ENCODE results near the gene XYLB. TPM values are rescaled to one million over a fixed set of nuclear protein-coding genes. Genes with fewer than 3 reads are reported as not detected.

The XYLB gene
- total RNA-seq, 2 experiments from 2014 or later, result 0.25 to 0.59 TPM

DNA sequence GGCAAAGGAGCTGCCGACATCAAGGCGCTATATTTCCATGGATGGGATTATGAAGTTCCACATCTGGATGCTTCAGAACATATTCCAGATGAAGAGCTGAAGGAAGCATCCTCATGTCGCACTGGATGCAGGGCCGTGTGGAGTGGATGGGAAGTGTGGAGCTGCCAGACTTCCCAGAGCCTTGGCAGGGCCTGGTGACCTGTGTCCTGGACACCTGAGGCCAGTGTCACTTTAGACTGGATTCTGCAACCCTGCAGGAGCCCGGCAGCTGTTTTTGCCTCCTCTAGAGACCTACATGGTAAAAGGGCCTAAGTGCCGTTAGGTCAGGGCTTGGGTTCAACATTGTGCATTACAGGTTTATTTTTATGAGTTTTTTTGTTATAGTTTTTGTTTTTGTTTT lies 11.3 kb upstream of the XYLB start:
- DNase-seq, result no peak
- Mint-ChIP-seq H3K27ac (no peak overlapping the region), H3K9me3 (no peaks in the 10 kb centered on the region), H3K4me3 (no peak overlapping the region), H3K27me3 (no peaks in the 10 kb centered on the region), H3K4me1 (ENCODE audit: low read depth) (no peaks in the 10 kb centered on the region), H3K36me3 (ENCODE audit: low read depth) (no peaks in the 10 kb centered on the region)
- ChIA-PET CTCF (no interaction called here), POLR2A (no interaction called here)
- Histone ChIP-seq H3K36me3 (ENCODE audit: insufficient read depth, low read length) (no peaks in the 10 kb centered on the region), H3K27me3 (ENCODE audit: control insufficient read depth in 1 of 2, insufficient read depth in 2 of 2, low read length in 2 of 2) (no peaks in the 10 kb centered on the region), H3K4me1 (ENCODE audit: insufficient read depth, low read length) (no peaks in the 10 kb centered on the region), H3K4me3 (ENCODE audit: low read length) (no peak overlapping the region), H3K9me3 (ENCODE audit: control insufficient read depth in 1 of 2, insufficient read depth in 1 of 2, low read length in 2 of 2) (no peaks in the 10 kb centered on the region), H3K27ac (ENCODE audit: low read depth in 1 of 2, low read length in 2 of 2) (no peak overlapping the region)
- ATAC-seq (ENCODE audit: poor library complexity), result no peak
- intact Hi-C loops (cut with DNase I, micrococcal nuclease), result no loop called here
- TF ChIP-seq, protein P1, sequence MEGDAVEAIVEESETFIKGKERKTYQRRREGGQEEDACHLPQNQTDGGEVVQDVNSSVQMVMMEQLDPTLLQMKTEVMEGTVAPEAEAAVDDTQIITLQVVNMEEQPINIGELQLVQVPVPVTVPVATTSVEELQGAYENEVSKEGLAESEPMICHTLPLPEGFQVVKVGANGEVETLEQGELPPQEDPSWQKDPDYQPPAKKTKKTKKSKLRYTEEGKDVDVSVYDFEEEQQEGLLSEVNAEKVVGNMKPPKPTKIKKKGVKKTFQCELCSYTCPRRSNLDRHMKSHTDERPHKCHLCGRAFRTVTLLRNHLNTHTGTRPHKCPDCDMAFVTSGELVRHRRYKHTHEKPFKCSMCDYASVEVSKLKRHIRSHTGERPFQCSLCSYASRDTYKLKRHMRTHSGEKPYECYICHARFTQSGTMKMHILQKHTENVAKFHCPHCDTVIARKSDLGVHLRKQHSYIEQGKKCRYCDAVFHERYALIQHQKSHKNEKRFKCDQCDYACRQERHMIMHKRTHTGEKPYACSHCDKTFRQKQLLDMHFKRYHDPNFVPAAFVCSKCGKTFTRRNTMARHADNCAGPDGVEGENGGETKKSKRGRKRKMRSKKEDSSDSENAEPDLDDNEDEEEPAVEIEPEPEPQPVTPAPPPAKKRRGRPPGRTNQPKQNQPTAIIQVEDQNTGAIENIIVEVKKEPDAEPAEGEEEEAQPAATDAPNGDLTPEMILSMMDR (IDR thresholded peaks at IDR 0.05), result no peak

DNA sequence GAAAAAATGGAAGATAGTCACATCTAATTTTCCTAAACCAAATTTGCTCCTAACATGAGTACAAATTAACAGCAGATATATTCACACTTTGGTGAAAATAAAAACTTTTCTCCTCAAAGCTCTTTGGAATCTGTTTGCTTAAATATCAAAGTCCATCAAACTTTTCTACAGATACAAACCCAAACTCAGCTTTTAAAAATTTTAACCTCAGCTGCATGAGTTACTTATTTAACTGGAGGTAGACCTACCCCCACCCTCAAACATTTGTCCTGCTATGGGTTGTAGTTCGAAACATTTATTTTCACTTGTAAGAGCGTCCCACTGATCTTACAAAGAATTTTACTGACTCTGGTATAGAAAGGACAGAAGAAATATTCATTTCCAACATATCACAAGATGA lies 8.9 kb upstream of the XYLB start:
- ATAC-seq (ENCODE audit: poor library complexity) (no peak), DNase-seq (no peak)
- CTCF ChIA-PET, result no interaction called here
- Mint-ChIP-seq H3K9me3 (no peaks in the 10 kb centered on the region), H3K27ac (no peak overlapping the region), H3K27me3 (no peaks in the 10 kb centered on the region), H3K36me3 (ENCODE audit: low read depth) (no peaks in the 10 kb centered on the region), H3K4me1 (ENCODE audit: low read depth) (no peaks in the 10 kb centered on the region), H3K4me3 (no peak overlapping the region)
- H3K27me3 ChIP-seq (ENCODE audit: control insufficient read depth in 1 of 2, insufficient read depth in 2 of 2, low read length in 2 of 2), result no peaks in the 10 kb centered on the region
- intact Hi-C loops (cut with DNase I, micrococcal nuclease), result no loop called here
- TF ChIP-seq, protein P1 (IDR thresholded peaks at IDR 0.05), result no peak
- no peaks in the 10 kb centered on the region for H3K9me3 ChIP-seq (ENCODE audit: control insufficient read depth in 1 of 2, insufficient read depth in 1 of 2, low read length in 2 of 2)
- H3K36me3 ChIP-seq (ENCODE audit: insufficient read depth, low read length), result no peaks in the 10 kb centered on the region
- POLR2A ChIA-PET, result no interaction called here
- no peak overlapping the region for H3K4me3 ChIP-seq (ENCODE audit: low read length)
- no peak overlapping the region for H3K27ac ChIP-seq (ENCODE audit: low read depth in 1 of 2, low read length in 2 of 2)
- no peaks in the 10 kb centered on the region for H3K4me1 ChIP-seq (ENCODE audit: insufficient read depth, low read length)

DNA sequence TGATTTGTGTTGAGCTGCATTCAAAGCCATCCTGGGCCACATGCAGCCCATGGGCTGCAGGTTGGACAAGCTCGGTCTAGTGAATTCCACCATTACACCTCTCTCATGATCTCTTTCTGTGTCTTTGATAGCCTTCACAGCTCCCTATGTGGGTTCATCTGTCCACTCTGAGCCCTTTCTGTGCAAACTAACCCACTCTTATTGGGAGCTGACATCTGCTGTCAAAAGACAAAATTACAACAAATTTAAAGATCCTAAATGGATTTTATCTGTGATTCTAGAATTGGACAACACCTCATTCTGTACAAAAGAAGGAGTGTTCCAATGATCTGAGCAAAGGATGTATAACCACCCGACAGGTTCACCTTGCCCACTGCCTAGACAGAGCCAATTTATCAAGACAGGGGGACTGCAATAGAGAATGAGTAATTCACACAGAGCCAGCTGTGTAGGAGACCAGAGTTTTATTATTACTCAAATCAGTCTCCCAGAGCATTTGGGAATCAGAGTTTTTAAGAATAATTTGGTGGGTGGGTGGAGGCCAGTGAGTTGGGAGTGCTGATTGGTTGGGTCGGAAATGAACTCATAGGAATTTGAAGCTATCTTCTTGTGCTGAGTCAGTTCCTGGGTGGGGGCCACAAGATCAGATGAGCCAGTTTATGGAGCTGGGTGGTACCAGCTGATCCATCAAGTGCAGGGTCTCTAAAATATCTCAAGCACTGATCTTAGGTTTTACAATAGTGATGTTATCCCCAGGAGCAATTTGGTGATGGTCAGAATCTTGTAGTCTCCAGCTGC lies 2.6 kb upstream of the XYLB start:
- TF ChIP-seq, protein P1 (IDR thresholded peaks at IDR 0.05), result no peak
- Mint-ChIP-seq H3K4me3 (no peak overlapping the region), H3K9me3 (no peaks in the 10 kb centered on the region), H3K27ac (no peak overlapping the region), H3K36me3 (ENCODE audit: low read depth) (no peaks in the 10 kb centered on the region), H3K4me1 (ENCODE audit: low read depth) (peaks cover 7% of the 10 kb centered on the region), H3K27me3 (no peaks in the 10 kb centered on the region)
- no peaks in the 10 kb centered on the region for H3K36me3 ChIP-seq (ENCODE audit: insufficient read depth, low read length)
- no peak overlapping the region for H3K4me3 ChIP-seq (ENCODE audit: low read length)
- H3K27ac ChIP-seq (ENCODE audit: low read depth in 1 of 2, low read length in 2 of 2), result no peak overlapping the region
- POLR2A ChIA-PET, result no interaction called here
- H3K9me3 ChIP-seq (ENCODE audit: control insufficient read depth in 1 of 2, insufficient read depth in 1 of 2, low read length in 2 of 2), result no peaks in the 10 kb centered on the region
- no peaks in the 10 kb centered on the region for H3K27me3 ChIP-seq (ENCODE audit: control insufficient read depth in 1 of 2, insufficient read depth in 2 of 2, low read length in 2 of 2)
- intact Hi-C loops (cut with DNase I, micrococcal nuclease), result loop anchor here in 1 of 2 experiments (2.0 to 10.0 kb wide), 3 partner anchors 225 to 489 kb away; no protein-coding TSS in a partner anchor
- peaks cover 16% of the 10 kb centered on the region for H3K4me1 ChIP-seq (ENCODE audit: insufficient read depth, low read length)
- no peak for DNase-seq
- no peak for ATAC-seq (ENCODE audit: poor library complexity)
- CTCF ChIA-PET, result interaction anchor here (0.7 to 1.4 kb wide), 2 partner anchors 10 to 178 kb away, joined by 3 to 4 read pairs; no protein-coding TSS in a partner anchor
